IgD-negative memory B cell (primary cell): ENCODE results near the gene IP6K3. TPM values are rescaled to one million over a fixed set of nuclear protein-coding genes. Genes with fewer than 3 reads are reported as not detected.

Experiments used
- H3K27ac Mint-ChIP-seq, 3 donors: one replicate each; pipeline ENCODE4 v1.8.0; 2020 to 2022; ENCODE audit warnings: mild to moderate bottlenecking in 3 of 3, mixed read lengths in 3 of 3, moderate library complexity in 1 of 3
- H3K27me3 Mint-ChIP-seq: one replicate; pipeline ENCODE4 v1.8.0; 2021; ENCODE audit warnings: mixed read lengths
- H3K36me3 Mint-ChIP-seq: one replicate; pipeline ENCODE4 v1.8.0; 2020; ENCODE audit warnings: mild to moderate bottlenecking, mixed read lengths
- H3K4me1 Mint-ChIP-seq, 3 donors: one replicate each; pipeline ENCODE4 v1.8.0; 2020 to 2022; ENCODE audit warnings: mixed read lengths in 3 of 3, mild to moderate bottlenecking in 1 of 3
- H3K4me3 Mint-ChIP-seq, 4 donors: one replicate each; pipeline ENCODE4 v1.8.0; 2020 to 2022; ENCODE audit warnings: mild to moderate bottlenecking in 4 of 4, mixed read lengths in 4 of 4, moderate library complexity in 3 of 4
- H3K9me3 Mint-ChIP-seq, 3 donors: one replicate each; pipeline ENCODE4 v1.8.0; 2020 to 2021; ENCODE audit warnings: mixed read lengths in 3 of 3, mild to moderate bottlenecking in 1 of 3
- polyA plus RNA-seq: library from polyadenylated mRNA; unstranded; fragments of 300-500 nt; fragmentation: Illumina TruSeq; gene quantifications from one replicate; pipeline ENCODE4 v1.2.3, GENCODE V29; 2021

The IP6K3 gene
- polyA plus RNA-seq, 1 donor from 2014 or later: not detected

DNA sequence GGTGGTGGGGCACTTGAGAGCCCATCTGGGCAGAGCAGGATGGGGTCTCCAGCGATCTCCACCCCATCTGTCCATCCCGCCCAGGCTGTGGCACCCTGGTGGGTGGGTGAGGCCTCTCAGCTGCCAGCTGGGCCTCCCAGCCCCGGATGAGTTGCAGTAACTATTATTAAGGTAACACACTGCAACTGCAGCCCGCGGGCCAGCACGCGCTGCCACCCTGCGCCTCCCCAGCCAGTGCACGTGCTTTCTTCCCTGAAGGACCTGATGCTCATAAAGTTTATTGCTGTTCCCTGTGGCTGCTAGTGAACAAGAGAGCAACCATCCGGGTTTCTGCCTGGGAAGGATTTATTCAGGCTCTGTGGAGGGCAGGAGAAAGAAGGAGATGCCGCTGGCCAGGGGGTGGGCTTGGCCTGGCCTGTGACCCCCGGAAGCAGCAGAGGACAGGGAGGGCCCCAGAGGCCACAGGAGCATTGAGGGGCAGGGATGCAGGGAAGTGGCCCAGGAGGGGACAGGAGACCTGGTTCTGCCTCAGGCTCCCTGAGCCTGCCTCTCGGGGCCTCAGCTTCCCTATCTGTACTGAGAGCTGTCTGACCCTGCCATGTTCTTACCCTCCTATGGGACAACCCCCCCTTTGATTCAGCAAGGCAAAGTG, 1.7 kb downstream of the IP6K3 start:
- H3K4me1 Mint-ChIP-seq: peaks cover 0 to 5% (median 3%) of the 10 kb centered on the region in 3 donors
- H3K9me3 Mint-ChIP-seq: no peaks in the 10 kb centered on the region
- H3K4me3 Mint-ChIP-seq: no peak overlapping the region
- H3K27ac Mint-ChIP-seq: no peak overlapping the region
- H3K27me3 Mint-ChIP-seq: peaks cover 16% of the 10 kb centered on the region
- no peaks in the 10 kb centered on the region for H3K36me3 Mint-ChIP-seq

DNA sequence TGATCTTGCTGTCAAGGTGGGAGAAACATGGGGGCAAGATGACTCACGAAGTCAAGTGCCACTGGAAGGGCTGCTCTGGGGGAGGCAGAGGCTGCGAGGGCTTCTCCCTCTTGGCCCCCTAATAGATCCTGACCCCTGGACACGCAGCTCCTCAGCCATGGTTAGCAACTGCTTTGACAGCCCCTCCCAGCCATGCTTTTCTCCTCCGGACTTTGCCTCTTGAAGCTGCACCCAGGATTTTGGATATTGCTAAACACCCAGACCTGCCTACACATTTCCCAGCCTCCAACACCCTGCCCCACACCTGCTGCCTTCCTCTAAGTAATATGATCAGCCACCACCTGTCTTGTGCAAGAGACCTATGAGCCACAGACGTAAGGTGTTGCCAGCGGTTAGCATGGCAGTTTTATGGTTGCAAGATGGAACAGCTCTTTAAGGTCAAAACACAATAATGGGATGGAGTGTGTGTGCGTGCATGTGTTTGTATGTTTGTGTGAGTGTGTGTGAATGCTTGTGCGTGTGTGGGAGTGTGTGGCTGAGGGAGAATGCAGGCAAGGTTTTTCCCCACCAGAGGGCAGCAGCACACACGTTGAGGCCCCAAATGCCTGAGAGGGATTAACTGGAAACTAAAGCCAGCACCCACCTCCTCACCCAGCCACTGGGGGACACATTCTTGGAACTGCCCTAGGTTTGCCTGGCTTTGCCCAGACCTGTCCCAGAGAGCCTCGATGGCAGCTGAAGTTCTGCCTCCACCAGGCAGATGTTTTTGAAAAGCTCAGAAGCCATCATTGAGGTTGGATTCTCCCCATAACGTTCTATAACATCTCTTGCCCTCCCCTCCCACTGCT, 2.5 kb downstream of the IP6K3 start:
- Mint-ChIP-seq H3K9me3 (no peaks in the 10 kb centered on the region), H3K27ac (no peak overlapping the region), H3K4me3 (no peak overlapping the region), H3K27me3 (peaks cover 15% of the 10 kb centered on the region), H3K36me3 (no peaks in the 10 kb centered on the region), H3K4me1 (peaks cover 0 to 5% (median 3%) of the 10 kb centered on the region in 3 donors)

DNA sequence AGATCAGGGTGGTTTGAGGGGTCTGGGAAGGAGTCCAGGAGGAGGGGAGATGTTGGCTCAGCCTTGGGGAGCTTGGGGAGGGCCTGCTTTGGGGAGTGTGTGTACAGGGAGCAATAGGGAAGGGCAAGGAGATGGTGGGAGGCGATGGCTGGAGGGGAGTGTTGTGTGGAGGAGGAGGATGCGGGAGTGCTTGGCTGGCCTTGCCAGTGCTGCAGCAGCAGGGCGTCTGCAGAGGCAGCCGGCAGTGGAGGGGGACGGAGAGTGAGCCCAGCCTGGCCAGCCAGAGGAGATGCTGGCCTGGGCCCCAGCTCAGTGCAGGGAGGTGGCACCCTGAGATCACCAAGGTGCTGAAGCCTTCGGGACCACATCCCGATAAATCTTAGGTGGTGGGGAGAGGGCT, 3.9 kb downstream of the IP6K3 start:
- H3K9me3 Mint-ChIP-seq: no peaks in the 10 kb centered on the region
- no peaks in the 10 kb centered on the region for H3K36me3 Mint-ChIP-seq
- no peak overlapping the region for H3K27ac Mint-ChIP-seq
- peaks cover 13% of the 10 kb centered on the region for H3K27me3 Mint-ChIP-seq
- no peak overlapping the region for H3K4me3 Mint-ChIP-seq
- H3K4me1 Mint-ChIP-seq: peaks cover 0 to 5% (median 3%) of the 10 kb centered on the region in 3 donors

DNA sequence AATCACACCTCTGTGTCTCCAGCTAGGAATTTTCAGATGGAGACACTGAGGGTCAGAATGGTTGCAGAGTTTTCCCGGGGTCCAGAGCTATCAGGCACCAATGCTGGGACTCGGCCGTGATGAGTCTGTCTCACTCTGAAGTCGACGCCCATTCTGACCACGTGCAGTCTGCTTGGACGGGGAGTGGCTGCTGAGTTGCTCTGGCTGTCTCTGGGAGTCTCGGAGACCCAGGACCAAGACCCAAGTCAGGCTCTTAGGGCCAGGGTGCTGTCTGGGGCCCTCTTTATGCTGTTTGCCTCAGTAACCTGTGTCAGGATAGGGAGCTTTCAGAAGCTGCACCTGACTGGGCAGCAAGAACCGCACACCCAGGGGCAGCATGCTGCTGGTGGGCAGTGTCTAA, 4.6 kb downstream of the IP6K3 start:
- Mint-ChIP-seq H3K4me3 (peak overlapping the region in 1 of 4 donors; percentile 49), H3K27ac (no peak overlapping the region), H3K27me3 (peaks cover 10% of the 10 kb centered on the region), H3K36me3 (no peaks in the 10 kb centered on the region), H3K9me3 (no peaks in the 10 kb centered on the region), H3K4me1 (peaks cover 0 to 5% (median 3%) of the 10 kb centered on the region in 3 donors)

DNA sequence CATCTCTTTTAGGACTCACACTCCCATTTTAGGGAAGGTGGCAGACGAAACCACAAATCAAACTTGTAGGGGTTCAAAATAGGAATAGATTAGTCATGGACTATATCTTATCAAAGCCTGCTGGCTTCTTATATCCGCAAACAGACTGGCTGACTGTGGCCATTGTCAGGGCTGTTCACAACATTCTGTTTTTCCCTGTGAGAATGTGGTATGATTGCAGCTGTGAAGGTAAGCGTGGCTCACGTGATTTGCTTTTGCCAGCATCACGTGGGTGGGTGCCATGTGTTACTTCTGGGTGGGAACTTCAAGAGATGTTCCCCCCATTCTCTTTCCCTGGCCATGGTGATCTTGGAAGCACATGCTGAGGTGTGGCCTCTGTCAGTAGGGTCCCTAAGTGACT, 5.9 kb downstream of the IP6K3 start:
- H3K4me1 Mint-ChIP-seq: peaks cover 0 to 5% (median 3%) of the 10 kb centered on the region in 3 donors
- H3K36me3 Mint-ChIP-seq: no peaks in the 10 kb centered on the region
- no peak overlapping the region for H3K4me3 Mint-ChIP-seq
- H3K9me3 Mint-ChIP-seq: no peaks in the 10 kb centered on the region
- no peak overlapping the region for H3K27ac Mint-ChIP-seq
- peaks cover 10% of the 10 kb centered on the region for H3K27me3 Mint-ChIP-seq

DNA sequence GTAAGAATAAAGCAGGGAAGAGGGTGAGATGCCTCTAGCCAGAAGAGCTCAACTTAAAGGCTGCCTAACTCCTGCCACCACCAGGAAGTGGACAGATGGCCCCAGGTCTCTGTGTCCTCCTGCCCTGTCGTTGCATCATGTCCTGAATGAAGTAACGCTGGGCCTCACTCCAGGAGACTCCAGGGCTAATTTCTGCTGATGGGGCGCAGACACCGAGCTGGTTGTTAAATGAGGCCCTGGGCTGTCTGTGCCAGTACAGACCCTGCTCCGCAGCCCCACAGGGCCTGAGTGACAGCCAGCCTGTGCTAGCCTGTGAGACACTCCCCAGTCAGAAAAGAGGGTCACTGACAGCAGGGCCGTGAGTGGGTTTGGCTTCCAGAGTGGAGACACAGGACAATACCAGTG, 6.5 kb downstream of the IP6K3 start:
- H3K36me3 Mint-ChIP-seq: no peaks in the 10 kb centered on the region
- H3K9me3 Mint-ChIP-seq: no peaks in the 10 kb centered on the region
- peaks cover 10% of the 10 kb centered on the region for H3K27me3 Mint-ChIP-seq
- no peak overlapping the region for H3K4me3 Mint-ChIP-seq
- peaks cover 0 to 5% (median 3%) of the 10 kb centered on the region in 3 donors for H3K4me1 Mint-ChIP-seq
- H3K27ac Mint-ChIP-seq: no peak overlapping the region

DNA sequence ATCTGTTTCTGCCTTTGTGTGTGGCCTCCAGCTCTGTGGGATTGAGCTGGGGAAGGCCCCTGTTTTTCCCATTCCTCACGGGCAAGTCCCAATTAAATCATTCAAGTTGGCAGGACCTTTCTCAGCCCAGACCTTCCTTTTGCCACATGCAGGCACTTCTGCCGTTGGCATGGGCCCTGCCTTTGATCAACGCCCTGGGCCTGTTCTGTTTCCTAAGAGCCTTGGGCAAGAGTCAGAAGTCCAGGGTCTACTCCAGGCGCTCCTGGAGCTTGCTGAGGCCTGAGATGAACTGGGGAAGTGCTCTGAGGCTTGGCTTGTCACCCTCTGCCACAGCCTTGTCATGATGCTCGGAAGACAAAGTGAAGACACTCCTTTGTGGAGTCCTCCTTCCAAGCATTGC, 7.1 kb downstream of the IP6K3 start:
- Mint-ChIP-seq H3K4me1 (peaks cover 0 to 5% (median 3%) of the 10 kb centered on the region in 3 donors), H3K9me3 (no peaks in the 10 kb centered on the region), H3K27me3 (peaks cover 10% of the 10 kb centered on the region), H3K4me3 (no peak overlapping the region), H3K36me3 (no peaks in the 10 kb centered on the region), H3K27ac (no peak overlapping the region)

DNA sequence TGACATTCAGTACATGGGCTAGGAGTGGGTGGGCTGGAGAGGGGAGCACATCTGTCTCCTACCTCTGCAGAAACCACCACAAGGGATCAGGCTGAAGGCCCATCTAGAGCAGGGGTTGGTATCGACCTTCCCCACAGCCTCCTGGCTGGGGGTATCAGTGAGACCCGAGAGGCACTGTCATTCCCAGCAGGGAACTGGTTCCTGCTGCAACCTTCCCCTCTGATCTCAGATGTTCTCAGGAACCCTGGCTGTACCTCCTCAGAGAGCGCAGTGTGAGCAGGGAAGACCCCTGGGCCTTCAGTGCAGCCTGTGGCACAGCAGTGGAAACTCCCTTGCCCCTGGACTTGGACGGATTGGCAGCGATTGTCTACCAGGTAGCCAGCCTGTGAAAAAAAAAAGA, 7.8 kb downstream of the IP6K3 start:
- Mint-ChIP-seq H3K4me3 (no peak overlapping the region), H3K27me3 (peaks cover 8% of the 10 kb centered on the region), H3K9me3 (no peaks in the 10 kb centered on the region), H3K36me3 (no peaks in the 10 kb centered on the region), H3K27ac (no peak overlapping the region), H3K4me1 (peaks cover 0 to 1% (median 0%) of the 10 kb centered on the region in 3 donors)

DNA sequence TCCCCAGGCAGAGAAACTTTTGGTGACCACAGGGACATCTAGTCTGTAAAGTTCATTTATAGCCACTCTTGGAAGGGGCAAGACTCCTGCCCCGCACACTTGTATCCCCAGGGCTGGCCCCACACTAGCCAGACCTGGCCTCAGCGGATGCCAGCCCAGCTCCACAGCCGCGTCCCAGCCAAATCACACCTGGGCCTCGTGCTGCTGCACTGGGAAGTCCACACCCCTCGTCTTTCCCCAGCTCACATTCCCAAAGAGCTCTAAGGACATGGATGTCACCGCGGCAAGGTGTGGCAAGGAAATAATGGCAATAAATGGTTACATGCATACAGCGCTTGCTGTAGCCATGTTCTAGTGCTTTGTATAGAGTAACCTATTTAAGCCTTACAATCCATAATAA, 8.6 kb downstream of the IP6K3 start:
- Mint-ChIP-seq H3K4me1 (peaks cover 0 to 1% (median 0%) of the 10 kb centered on the region in 3 donors), H3K27me3 (peaks cover 8% of the 10 kb centered on the region), H3K4me3 (no peak overlapping the region), H3K9me3 (no peaks in the 10 kb centered on the region), H3K27ac (no peak overlapping the region), H3K36me3 (no peaks in the 10 kb centered on the region)

DNA sequence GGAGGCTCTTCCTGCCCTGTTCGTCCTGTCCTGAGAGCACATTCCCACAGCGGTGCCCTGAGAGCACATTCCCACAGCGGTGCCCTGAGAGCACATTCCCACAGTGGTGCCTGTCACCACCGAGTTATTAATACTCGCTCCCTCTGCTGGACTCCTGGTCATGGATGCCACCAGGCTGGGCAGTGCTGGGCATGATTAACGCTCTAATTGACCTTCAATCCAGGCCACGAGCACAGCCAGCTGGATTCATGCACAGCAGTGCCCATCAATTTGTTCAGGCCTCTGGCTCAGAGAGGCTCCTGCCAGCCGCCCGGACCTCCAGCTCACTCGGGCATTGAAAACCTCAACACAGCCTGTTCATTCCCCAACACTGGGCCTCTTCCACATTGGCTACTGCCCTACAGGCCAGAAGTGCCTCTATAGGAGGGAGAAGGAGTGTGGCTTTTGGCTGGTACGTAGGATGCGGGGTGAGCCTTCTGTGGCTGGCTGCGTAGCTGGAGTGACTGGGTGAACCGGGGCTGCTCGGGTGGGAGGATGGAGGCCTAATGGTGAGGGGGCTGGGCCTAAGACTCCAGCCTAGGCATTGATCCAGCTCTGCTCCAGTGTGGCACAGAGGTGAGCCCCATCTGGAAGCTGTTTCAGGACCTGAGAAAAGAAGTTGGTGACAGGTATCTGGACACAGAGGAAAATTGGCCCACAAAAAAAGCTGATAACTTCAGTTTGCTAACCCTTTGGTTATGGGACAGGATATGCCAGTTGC, 9.3 kb downstream of the IP6K3 start:
- Mint-ChIP-seq H3K4me3 (no peak overlapping the region), H3K9me3 (no peaks in the 10 kb centered on the region), H3K27me3 (peaks cover 4% of the 10 kb centered on the region), H3K4me1 (no peaks in the 10 kb centered on the region), H3K27ac (peak overlapping the region in 1 of 3 donors; percentile 83), H3K36me3 (no peaks in the 10 kb centered on the region)

DNA sequence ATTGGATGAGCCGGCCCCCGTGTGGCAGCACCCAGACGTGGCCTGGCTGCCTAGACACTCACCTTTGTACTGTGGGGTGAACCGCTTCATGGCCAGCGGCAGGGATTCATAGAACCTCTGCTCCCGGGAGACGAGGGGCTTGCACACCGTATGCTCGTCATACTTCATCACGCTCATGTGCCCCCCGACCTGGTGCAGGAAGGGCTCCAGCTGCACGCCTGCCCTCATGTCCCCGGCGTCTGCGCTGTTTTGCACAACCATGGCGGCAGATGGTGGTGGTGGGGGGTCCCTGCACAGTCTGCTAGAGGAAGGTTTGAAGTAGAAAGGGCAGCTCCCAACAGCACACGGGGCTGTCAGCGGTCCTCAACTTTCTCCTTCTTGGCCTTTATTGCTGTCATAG, 11.5 kb downstream of the IP6K3 start:
- Mint-ChIP-seq H3K9me3 (no peaks in the 10 kb centered on the region), H3K27ac (no peak overlapping the region), H3K4me1 (no peaks in the 10 kb centered on the region), H3K4me3 (no peak overlapping the region), H3K27me3 (no peaks in the 10 kb centered on the region), H3K36me3 (no peaks in the 10 kb centered on the region)

DNA sequence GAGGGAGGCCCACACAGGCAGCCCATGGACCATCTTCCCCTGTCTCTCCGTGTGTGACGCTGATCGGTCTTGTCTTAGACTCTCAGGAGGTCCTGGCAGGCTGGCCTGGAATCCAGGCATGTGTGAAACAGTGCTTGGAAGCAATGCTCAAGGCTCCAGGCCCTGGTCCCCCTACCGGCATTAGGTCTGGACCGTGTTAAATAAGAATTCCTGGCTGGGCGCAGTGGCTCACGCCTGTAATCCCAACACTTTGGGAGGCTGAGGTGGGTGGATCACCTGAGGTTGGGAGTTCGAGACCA, 13.0 kb downstream of the IP6K3 start:
- H3K36me3 Mint-ChIP-seq: no peaks in the 10 kb centered on the region
- peaks cover 4% of the 10 kb centered on the region for H3K27me3 Mint-ChIP-seq
- no peaks in the 10 kb centered on the region for H3K9me3 Mint-ChIP-seq
- no peak overlapping the region for H3K4me3 Mint-ChIP-seq
- H3K4me1 Mint-ChIP-seq: no peaks in the 10 kb centered on the region
- no peak overlapping the region for H3K27ac Mint-ChIP-seq

DNA sequence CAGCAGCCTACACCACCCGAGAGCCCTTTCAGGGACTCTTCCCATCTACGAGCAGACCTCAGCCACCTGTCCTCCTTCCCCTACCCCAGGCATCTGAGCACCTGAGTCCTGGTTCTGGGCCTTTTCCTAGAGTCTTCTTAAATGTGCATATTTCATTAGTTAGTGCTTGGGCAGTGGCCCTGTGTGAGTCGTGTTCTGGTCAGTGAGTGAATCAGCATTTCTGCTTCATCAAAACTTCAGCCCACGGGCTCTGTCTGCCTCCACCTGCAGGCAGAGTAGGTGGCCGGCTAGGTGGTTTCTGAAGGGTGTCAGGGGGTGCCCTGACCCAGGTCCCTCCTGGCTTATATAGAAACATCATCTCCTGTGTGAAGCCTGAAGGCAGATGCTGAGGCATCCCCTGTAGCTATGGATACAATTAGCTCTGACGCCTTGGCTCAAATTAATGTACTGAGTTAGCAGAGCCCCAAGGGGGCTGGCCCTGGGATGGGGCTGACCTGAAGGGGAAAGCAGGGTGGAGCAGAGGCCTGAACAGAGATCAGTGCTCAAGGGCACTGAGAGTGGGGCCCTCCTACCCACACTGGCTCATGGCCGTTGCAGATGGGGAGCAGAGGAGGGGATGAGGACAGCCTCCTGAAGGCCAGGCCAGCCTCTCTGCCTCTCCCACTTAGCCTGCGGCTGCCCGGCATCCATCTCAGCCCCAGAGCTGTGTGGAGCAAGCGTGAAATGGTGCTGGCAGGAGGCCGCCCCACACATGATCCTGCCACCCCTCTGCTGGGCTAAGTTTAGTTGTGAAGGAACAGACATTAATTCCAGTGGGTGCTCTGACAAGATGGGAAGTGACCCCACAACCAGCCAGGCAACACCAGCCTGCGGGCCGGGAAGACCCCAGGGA, 13.6 kb downstream of the IP6K3 start:
- H3K27me3 Mint-ChIP-seq: peaks cover 7% of the 10 kb centered on the region
- H3K27ac Mint-ChIP-seq: no peak overlapping the region
- no peak overlapping the region for H3K4me3 Mint-ChIP-seq
- H3K4me1 Mint-ChIP-seq: no peaks in the 10 kb centered on the region
- H3K9me3 Mint-ChIP-seq: no peaks in the 10 kb centered on the region
- no peaks in the 10 kb centered on the region for H3K36me3 Mint-ChIP-seq

DNA sequence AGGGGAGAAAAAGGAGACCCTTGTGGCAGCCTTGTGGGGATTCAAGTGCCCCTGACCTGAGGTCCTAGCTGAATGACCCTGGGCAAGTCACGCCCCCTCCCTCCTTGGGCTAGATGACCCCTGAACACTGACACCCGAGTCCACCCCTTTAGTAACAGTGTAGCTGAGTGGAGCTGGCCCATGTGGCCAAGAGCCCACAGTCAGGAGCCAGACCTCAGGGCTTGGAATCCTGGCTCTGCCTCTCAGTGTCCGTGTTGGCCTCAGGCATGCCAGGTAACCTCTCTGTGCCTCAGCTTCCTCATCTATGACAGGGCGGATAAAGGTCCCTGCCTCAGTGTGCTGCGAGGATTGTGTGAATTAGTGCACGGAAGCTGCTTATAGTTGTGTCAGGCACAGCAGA, 14.3 kb downstream of the IP6K3 start:
- Mint-ChIP-seq H3K4me3 (no peak overlapping the region), H3K4me1 (peaks cover 5 to 6% (median 5%) of the 10 kb centered on the region in 3 donors), H3K9me3 (no peaks in the 10 kb centered on the region), H3K36me3 (no peaks in the 10 kb centered on the region), H3K27ac (no peak overlapping the region), H3K27me3 (peaks cover 7% of the 10 kb centered on the region)
